CD4-positive, alpha-beta T cell (primary cell): ENCODE measurements around the gene ABTB1. TPM values are rescaled to one million over a fixed set of nuclear protein-coding genes. Genes with fewer than 3 reads are reported as not detected.

ENCODE experiments used
- ATAC-seq: fragments of 200-7000 bp; cut with Tn5 transposase; one replicate; pipeline ENCODE4 v1.10.0; 2022; ENCODE audit warnings: mild to moderate bottlenecking; ENCODE audit not compliant: poor library complexity
- CTCF ChIA-PET: fragments of 350-600 bp; sonication (Branson Sonifier 250); formaldehyde crosslinking; loops from one replicate; lab custom pipeline; 2021; ENCODE audit warnings: antibody characterized with exemption, inconsistent platforms; lab: Charles Lee
- POLR2A ChIA-PET: fragments of 350-600 bp; sonication (Branson Sonifier 250); formaldehyde crosslinking; loops from one replicate; lab custom pipeline; 2021; ENCODE audit warnings: antibody characterized with exemption, inconsistent platforms; lab: Charles Lee
- DNase-seq, 14 experiments: peaks; one replicate each; pipeline ENCODE4 v3.0.0-alpha.2; 2013 to 2020; ENCODE audit warnings: mixed read lengths in 2 of 14
- H3K27ac ChIP-seq, 2 donors: one replicate each; pipeline versions ENCODE4 v1.5.1 to v1.7.0; 2013; ENCODE audit warnings: low read length in 2 of 2, low read depth in 1 of 2, mild to moderate bottlenecking in 1 of 2
- H3K27me3 ChIP-seq, 2 experiments: 1 replicate in 1 of 2; 2 replicates in 1 of 2; pipeline versions ENCODE4 v1.6.1 to v1.7.0; 2013; ENCODE audit warnings: low read length in 2 of 2, control low read depth in 1 of 2, mild to moderate bottlenecking in 1 of 2, moderate library complexity in 1 of 2; ENCODE audit not compliant: insufficient read depth in 2 of 2, control insufficient read depth in 1 of 2
- H3K36me3 ChIP-seq: one replicate; pipeline ENCODE4 v1.6.1; 2013; ENCODE audit warnings: low read length, control low read depth; ENCODE audit not compliant: insufficient read depth
- H3K4me1 ChIP-seq: one replicate; pipeline ENCODE4 v1.6.1; 2013; ENCODE audit warnings: low read length, control low read depth; ENCODE audit not compliant: insufficient read depth
- H3K4me3 ChIP-seq: one replicate; pipeline ENCODE4 v1.5.1; 2013; ENCODE audit warnings: mild to moderate bottlenecking, low read length, moderate library complexity
- H3K9me3 ChIP-seq, 2 experiments: 1 replicate in 1 of 2; 2 replicates in 1 of 2; pipeline versions ENCODE4 v1.6.1 to v1.7.0; 2013; ENCODE audit warnings: low read length in 2 of 2, mild to moderate bottlenecking in 2 of 2, control low read depth in 1 of 2, moderate library complexity in 1 of 2; ENCODE audit not compliant: control insufficient read depth in 1 of 2, insufficient read depth in 1 of 2
- H3K27ac Mint-ChIP-seq: one replicate; pipeline ENCODE4 v1.8.0; 2020; ENCODE audit warnings: mixed read lengths
- H3K27me3 Mint-ChIP-seq: one replicate; pipeline ENCODE4 v1.8.0; 2021; ENCODE audit warnings: mixed read lengths
- H3K36me3 Mint-ChIP-seq: one replicate; pipeline ENCODE4 v1.8.0; 2021; ENCODE audit warnings: low read depth, mixed read lengths
- H3K4me1 Mint-ChIP-seq: one replicate; pipeline ENCODE4 v1.8.0; 2021; ENCODE audit warnings: low read depth, mixed read lengths
- H3K4me3 Mint-ChIP-seq: one replicate; pipeline ENCODE4 v1.8.0; 2020; ENCODE audit warnings: mild to moderate bottlenecking, mixed read lengths
- H3K9me3 Mint-ChIP-seq: one replicate; pipeline ENCODE4 v1.8.0; 2020; ENCODE audit warnings: mixed read lengths
- CTCF ChIP-seq: fragments of 200-600 bp; IDR thresholded peaks from one replicate; pipeline ENCODE4 v1.8.0; 2022; ENCODE audit warnings: antibody characterized with exemption, mild to moderate bottlenecking
- intact Hi-C, 2 experiments: fragments of 100-400 bp; cut with DNase I in 1 of 2; cut with micrococcal nuclease in 1 of 2; formaldehyde crosslinking; loops; one replicate each; pipeline versions ENCODE4 v1.15.1 to v1.9.0; 2023 to 2025; cut with DNase I, micrococcal nuclease
- total RNA-seq, 174 experiments: library from RNA in 2 of 174; stranded (reverse) in 2 of 174; gene quantifications; one replicate each; pipeline ENCODE4 v1.2.3 and lab custom pipeline; 2021 to 2026

The ABTB1 gene
- total RNA-seq, 2 experiments from 2014 or later, result 116 to 118 TPM

GRCh38 chr3:127658234-127658633 lies 14.5 kb upstream of the ABTB1 start:
- no peak overlapping the region for H3K4me3 ChIP-seq
- H3K27ac ChIP-seq, result no peak overlapping the region
- Mint-ChIP-seq H3K9me3 (no peaks in the 10 kb centered on the region), H3K27ac (no peak overlapping the region), H3K36me3 (peaks cover 4% of the 10 kb centered on the region), H3K4me1 (no peaks in the 10 kb centered on the region), H3K4me3 (no peak overlapping the region), H3K27me3 (no peaks in the 10 kb centered on the region)
- no peaks in the 10 kb centered on the region for H3K27me3 ChIP-seq
- no peak for TF ChIP-seq CTCF
- H3K4me1 ChIP-seq, result no peaks in the 10 kb centered on the region
- DNase-seq, result no peak
- ChIA-PET POLR2A (no interaction called here), CTCF (interaction anchor here (0.7 kb wide), 1 partner anchor 910 kb away, joined by 5 read pairs; no protein-coding TSS in a partner anchor)
- H3K36me3 ChIP-seq, result no peaks in the 10 kb centered on the region
- no peak for ATAC-seq
- H3K9me3 ChIP-seq, result no peaks in the 10 kb centered on the region
- intact Hi-C loops, result no loop called here

DNA sequence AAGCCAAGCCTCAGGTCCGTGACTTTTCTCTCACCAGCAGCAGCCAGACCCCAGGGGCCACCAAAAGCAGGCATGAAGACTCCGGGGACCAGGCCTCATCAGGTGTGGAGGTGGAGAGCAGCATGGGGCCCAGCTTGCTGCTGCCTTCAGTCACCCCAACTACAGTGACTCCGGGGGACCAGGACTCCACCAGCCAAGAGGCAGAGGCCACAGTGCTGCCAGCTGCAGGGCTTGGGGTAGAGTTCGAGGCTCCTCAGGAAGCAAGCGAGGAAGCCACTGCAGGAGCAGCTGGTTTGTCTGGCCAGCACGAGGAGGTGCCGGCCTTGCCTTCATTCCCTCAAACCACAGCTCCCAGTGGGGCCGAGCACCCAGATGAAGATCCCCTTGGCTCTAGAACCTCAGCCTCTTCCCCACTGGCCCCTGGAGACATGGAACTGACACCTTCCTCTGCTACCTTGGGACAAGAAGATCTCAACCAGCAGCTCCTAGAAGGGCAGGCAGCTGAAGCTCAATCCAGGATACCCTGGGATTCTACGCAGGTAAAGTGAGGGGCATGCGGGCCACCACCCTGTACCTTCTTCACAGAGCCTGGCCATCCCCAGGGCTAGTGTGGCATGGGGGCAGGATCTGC lies 12.0 kb upstream of the ABTB1 start:
- CTCF ChIA-PET, result no interaction called here
- DNase-seq (no peak), ATAC-seq (no peak)
- H3K4me3 Mint-ChIP-seq, result no peak overlapping the region
- POLR2A ChIA-PET, result no interaction called here
- H3K27me3 ChIP-seq, result no peaks in the 10 kb centered on the region
- H3K9me3 ChIP-seq, result no peaks in the 10 kb centered on the region
- no peak overlapping the region for H3K27ac Mint-ChIP-seq
- peaks cover 4% of the 10 kb centered on the region for H3K36me3 Mint-ChIP-seq
- no peaks in the 10 kb centered on the region for H3K4me1 Mint-ChIP-seq
- no peak overlapping the region for H3K4me3 ChIP-seq
- no peaks in the 10 kb centered on the region for H3K36me3 ChIP-seq
- intact Hi-C loops, result no loop called here
- TF ChIP-seq CTCF, result no peak
- H3K27me3 Mint-ChIP-seq, result no peaks in the 10 kb centered on the region
- no peaks in the 10 kb centered on the region for H3K4me1 ChIP-seq
- no peak overlapping the region for H3K27ac ChIP-seq
- no peaks in the 10 kb centered on the region for H3K9me3 Mint-ChIP-seq

GRCh38 chr3:127661600-127661999 lies 11.2 kb upstream of the ABTB1 start:
- Histone ChIP-seq H3K36me3 (no peaks in the 10 kb centered on the region), H3K27ac (no peak overlapping the region), H3K27me3 (no peaks in the 10 kb centered on the region), H3K4me1 (no peaks in the 10 kb centered on the region), H3K4me3 (no peak overlapping the region), H3K9me3 (no peaks in the 10 kb centered on the region)
- intact Hi-C loops, result no loop called here
- Mint-ChIP-seq H3K9me3 (no peaks in the 10 kb centered on the region), H3K27me3 (no peaks in the 10 kb centered on the region), H3K4me1 (no peaks in the 10 kb centered on the region), H3K4me3 (no peak overlapping the region), H3K36me3 (peaks cover 4% of the 10 kb centered on the region), H3K27ac (no peak overlapping the region)
- CTCF ChIA-PET, result no interaction called here
- POLR2A ChIA-PET, result no interaction called here
- DNase-seq, result no peak
- no peak for ATAC-seq
- no peak for TF ChIP-seq CTCF
